Measurements from ENCODE around the gene CACNA1H. TPM values are rescaled to one million over a fixed set of nuclear protein-coding genes. Genes with fewer than 3 reads are reported as not detected.
"Not testable (repeated sequence)": the region's sequence is repeated elsewhere in the genome, so short reads cannot be mapped to it uniquely, and the experiment has no call there.

CACNA1H gene
- total RNA-seq, 1 donor from 2014 or later: 0.02 TPM

GRCh38 chr16:1198194-1198593 is 45.3 kb downstream of the CACNA1H start:
- ChIA-PET CTCF (no interaction called here), POLR2A (no interaction called here)
- Mint-ChIP-seq H3K27ac (no peak overlapping the region), H3K9me3 (peaks cover 3% of the 10 kb centered on the region), H3K4me3 (no peak overlapping the region), H3K27me3 (no peaks in the 10 kb centered on the region), H3K36me3 (ENCODE audit: low read depth) (no peaks in the 10 kb centered on the region), H3K4me1 (no peaks in the 10 kb centered on the region)
- intact Hi-C loops (cut with micrococcal nuclease): no loop called here
- no peak for TF ChIP-seq CTCF (IDR thresholded peaks at IDR 0.05)
- DNase-seq (no peak), ATAC-seq (ENCODE audit: low read depth) (no peak)

- DNase-seq: not testable (repeated sequence)
Observed at GRCh38 chr16:1198671-1199346, 45.9 kb downstream of the CACNA1H start.

GRCh38 chr16:1199347-1200013 is 46.6 kb downstream of the CACNA1H start:
- no peaks in the 10 kb centered on the region for H3K36me3 Mint-ChIP-seq (ENCODE audit: low read depth)
- H3K27me3 Mint-ChIP-seq: no peaks in the 10 kb centered on the region
- ChIA-PET CTCF (no interaction called here), POLR2A (no interaction called here)
- DNase-seq: no peak
- H3K9me3 Mint-ChIP-seq: peaks cover 3% of the 10 kb centered on the region
- no peak for TF ChIP-seq CTCF (IDR thresholded peaks at IDR 0.05)
- ATAC-seq (ENCODE audit: low read depth): no peak
- H3K4me3 Mint-ChIP-seq: no peak overlapping the region
- intact Hi-C loops (cut with micrococcal nuclease): no loop called here
- H3K27ac Mint-ChIP-seq: no peak overlapping the region
- no peaks in the 10 kb centered on the region for H3K4me1 Mint-ChIP-seq

More at GRCh38 chr16:1198671-1199346, 45.9 kb downstream of the CACNA1H start:
- intact Hi-C loops (cut with micrococcal nuclease); H3K4me1 Mint-ChIP-seq; H3K27ac Mint-ChIP-seq; H3K9me3 Mint-ChIP-seq; H3K27me3 Mint-ChIP-seq; CTCF ChIA-PET; H3K36me3 Mint-ChIP-seq (ENCODE audit: low read depth); POLR2A ChIA-PET; ATAC-seq (ENCODE audit: low read depth); H3K4me3 Mint-ChIP-seq: not testable (repeated sequence)

- H3K27me3 Mint-ChIP-seq: no peaks in the 10 kb centered on the region
- no peak for DNase-seq
- CTCF ChIA-PET: no interaction called here
- no peaks in the 10 kb centered on the region for H3K36me3 Mint-ChIP-seq (ENCODE audit: low read depth)
- ATAC-seq (ENCODE audit: low read depth): no peak
- POLR2A ChIA-PET: no interaction called here
- H3K4me1 Mint-ChIP-seq: no peaks in the 10 kb centered on the region
- H3K4me3 Mint-ChIP-seq: no peak overlapping the region
- intact Hi-C loops (cut with micrococcal nuclease): no loop called here
- peaks cover 3% of the 10 kb centered on the region for H3K9me3 Mint-ChIP-seq
- no peak for TF ChIP-seq CTCF (IDR thresholded peaks at IDR 0.05)
- H3K27ac Mint-ChIP-seq: no peak overlapping the region
Observed at GRCh38 chr16:1200014-1200627, 47.2 kb downstream of the CACNA1H start.

GRCh38 chr16:1201444-1201843 is 48.5 kb downstream of the CACNA1H start:
- ATAC-seq (ENCODE audit: low read depth) (no peak), DNase-seq (no peak)
- no peak for TF ChIP-seq CTCF (IDR thresholded peaks at IDR 0.05)
- ChIA-PET POLR2A (no interaction called here), CTCF (no interaction called here)
- H3K9me3 Mint-ChIP-seq: peaks cover 3% of the 10 kb centered on the region
- intact Hi-C loops (cut with micrococcal nuclease): no loop called here
- H3K27me3 Mint-ChIP-seq: no peaks in the 10 kb centered on the region
- H3K36me3 Mint-ChIP-seq (ENCODE audit: low read depth): no peaks in the 10 kb centered on the region
- H3K4me3 Mint-ChIP-seq: no peak overlapping the region
- no peaks in the 10 kb centered on the region for H3K4me1 Mint-ChIP-seq
- H3K27ac Mint-ChIP-seq: no peak overlapping the region
